ENCODE measurements around the gene AIFM2. TPM values are rescaled to one million over a fixed set of nuclear protein-coding genes. Genes with fewer than 3 reads are reported as not detected.
"Not testable (repeated sequence)": the region's sequence is repeated elsewhere in the genome, so short reads cannot be mapped to it uniquely, and the experiment has no call there.

AIFM2 gene
- total RNA-seq, 1 experiment from 2014 or later = 16.6 TPM

GRCh38 chr10:70084189-70084588 lies 48.4 kb downstream of the AIFM2 start:
- CTCF ChIA-PET = no interaction called here
- Histone ChIP-seq H3K36me3 (ENCODE audit: control insufficient read depth, insufficient read depth, low read length) (no peaks in the 10 kb centered on the region), H3K27ac (ENCODE audit: low read length) (no peak overlapping the region), H3K9me3 (ENCODE audit: control insufficient read depth, insufficient read depth, low read depth, low read length) (no peaks in the 10 kb centered on the region), H3K4me1 (ENCODE audit: control insufficient read depth, insufficient read depth, low read length) (no peaks in the 10 kb centered on the region), H3K4me3 (ENCODE audit: low read depth in 2 of 2, low read length in 2 of 2) (no peak overlapping the region), H3K27me3 (ENCODE audit: control insufficient read depth, insufficient read depth, low read length) (no peaks in the 10 kb centered on the region; the same call in 1 of the 2 replicates)
- intact Hi-C loops (cut with micrococcal nuclease; ENCODE audit: unreplicated experiment) = no loop called here
- in situ Hi-C loops (cut with HindIII; ENCODE audit: low pct_unique_long_range_greater_than_20kb, low sequenced_read_pairs) = no loop called here
- BruUV-seq (replicated peaks) = no TSS peak
- ATAC-seq (0 out of 2 replicates have a peak, but pooled peaks have one; percentile 54), DNase-seq (ENCODE audit: low read depth, low spot score) (no peak)
- POLR2A ChIA-PET = no interaction called here
- TF ChIP-seq CTCF (IDR thresholded peaks at IDR 0.05) (no peak), TCF7L2 (IDR thresholded peaks at IDR 0.05; ENCODE audit: low read depth, low read length) (no peak), SIN3A (IDR thresholded peaks at IDR 0.05; ENCODE audit: borderline replicate concordance, insufficient read depth, low read depth, low read length) (no peak), POLR2AphosphoS5 (IDR thresholded peaks at IDR 0.05; ENCODE audit: low read depth, low read length) (no peak), REST (IDR thresholded peaks at IDR 0.05; ENCODE audit: insufficient read depth in 1 of 2, low read depth in 2 of 2, low read length in 1 of 2) (no peak)

DNA sequence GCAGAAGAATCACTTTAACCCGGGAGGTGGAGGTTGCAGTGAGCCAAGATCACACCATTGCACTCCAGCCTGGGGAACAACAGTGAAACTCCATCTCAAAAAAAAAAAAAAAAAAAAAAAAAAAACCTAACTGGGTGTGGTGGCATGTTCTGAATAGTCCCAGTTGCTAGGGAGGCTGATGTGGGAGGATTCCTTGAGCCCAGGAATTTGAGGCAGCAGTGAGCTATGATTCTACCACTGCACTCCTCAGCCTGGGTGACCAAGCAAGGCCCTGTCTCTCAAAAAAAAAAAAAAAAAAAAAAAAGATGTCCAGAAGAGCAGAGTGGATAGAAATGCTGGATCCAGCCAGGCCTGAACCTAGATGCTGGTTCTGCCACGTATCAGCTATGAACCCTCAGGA lies 51.8 kb downstream of the AIFM2 start:
- H3K9me3 ChIP-seq (ENCODE audit: control insufficient read depth, insufficient read depth, low read depth, low read length); H3K4me1 ChIP-seq (ENCODE audit: control insufficient read depth, insufficient read depth, low read length); ATAC-seq; H3K27me3 ChIP-seq (ENCODE audit: control insufficient read depth, insufficient read depth, low read length); in situ Hi-C loops (cut with HindIII; ENCODE audit: low pct_unique_long_range_greater_than_20kb, low sequenced_read_pairs); POLR2A ChIA-PET; H3K27ac ChIP-seq (ENCODE audit: low read length); H3K36me3 ChIP-seq (ENCODE audit: control insufficient read depth, insufficient read depth, low read length); intact Hi-C loops (cut with micrococcal nuclease; ENCODE audit: unreplicated experiment); H3K4me3 ChIP-seq (ENCODE audit: low read depth in 2 of 2, low read length in 2 of 2); BruUV-seq (replicated peaks); DNase-seq (ENCODE audit: low read depth, low spot score): not testable (repeated sequence)
- CTCF ChIA-PET = interaction anchor here (0.6 kb wide), 1 partner anchor 166 kb away, joined by 6 read pairs; no protein-coding TSS in a partner anchor

- intact Hi-C loops (cut with micrococcal nuclease; ENCODE audit: unreplicated experiment) (no loop called here), in situ Hi-C loops (cut with HindIII; ENCODE audit: low pct_unique_long_range_greater_than_20kb, low sequenced_read_pairs) (no loop called here)
- Histone ChIP-seq H3K4me1 (ENCODE audit: control insufficient read depth, insufficient read depth, low read length) (no peaks in the 10 kb centered on the region), H3K27ac (ENCODE audit: low read length) (no peak overlapping the region), H3K36me3 (ENCODE audit: control insufficient read depth, insufficient read depth, low read length) (no peaks in the 10 kb centered on the region), H3K27me3 (ENCODE audit: control insufficient read depth, insufficient read depth, low read length) (peaks cover 2% of the 10 kb centered on the region; the same call in 1 of the 2 replicates), H3K4me3 (ENCODE audit: low read depth in 2 of 2, low read length in 2 of 2) (no peak overlapping the region), H3K9me3 (ENCODE audit: control insufficient read depth, insufficient read depth, low read depth, low read length) (no peaks in the 10 kb centered on the region)
- DNase-seq (ENCODE audit: low read depth, low spot score) (no peak), ATAC-seq (no peak)
- TF ChIP-seq POLR2AphosphoS5 (IDR thresholded peaks at IDR 0.05; ENCODE audit: low read depth, low read length) (no peak), SIN3A (IDR thresholded peaks at IDR 0.05; ENCODE audit: borderline replicate concordance, insufficient read depth, low read depth, low read length) (no peak), TCF7L2 (IDR thresholded peaks at IDR 0.05; ENCODE audit: low read depth, low read length) (no peak), CTCF (IDR thresholded peaks at IDR 0.05) (no peak), REST (IDR thresholded peaks at IDR 0.05; ENCODE audit: insufficient read depth in 1 of 2, low read depth in 2 of 2, low read length in 1 of 2) (no peak)
- ChIA-PET POLR2A (no interaction called here), CTCF (interaction anchor here (0.6 kb wide), 1 partner anchor 10 kb away, joined by 4 read pairs; no protein-coding TSS in a partner anchor)
- no TSS peak for BruUV-seq (replicated peaks)
Measured at GRCh38 chr10:70078937-70079336, 53.7 kb downstream of the AIFM2 start.

Measured in Panc1 (cell line).